Glutamatergic neuron (in vitro differentiated cells): ENCODE measurements around the gene TIMM8B. TPM values are rescaled to one million over a fixed set of nuclear protein-coding genes. Genes with fewer than 3 reads are reported as not detected.

Experiments used
- DNase-seq: peaks from one replicate; pipeline ENCODE4 v3.0.0; 2022
- H3K27ac Mint-ChIP-seq: one replicate; pipeline ENCODE4 v1.8.0; 2020; ENCODE audit warnings: mild to moderate bottlenecking, mixed read lengths, inconsistent platforms; ENCODE audit not compliant: unreplicated experiment
- H3K27me3 Mint-ChIP-seq: one replicate; pipeline ENCODE4 v1.8.0; 2020; ENCODE audit warnings: mild to moderate bottlenecking, moderate library complexity, mixed read lengths, inconsistent platforms; ENCODE audit not compliant: unreplicated experiment
- H3K36me3 Mint-ChIP-seq: one replicate; pipeline ENCODE4 v1.8.0; 2020; ENCODE audit warnings: mild to moderate bottlenecking, mixed read lengths, inconsistent platforms; ENCODE audit not compliant: unreplicated experiment
- H3K4me1 Mint-ChIP-seq: one replicate; pipeline ENCODE4 v1.8.0; 2020; ENCODE audit warnings: mild to moderate bottlenecking, low read depth, mixed read lengths, inconsistent platforms; ENCODE audit not compliant: unreplicated experiment
- H3K4me3 Mint-ChIP-seq: one replicate; pipeline ENCODE4 v1.8.0; 2020; ENCODE audit warnings: mild to moderate bottlenecking, mixed read lengths, inconsistent platforms; ENCODE audit not compliant: unreplicated experiment
- H3K9me3 Mint-ChIP-seq: one replicate; pipeline ENCODE4 v1.8.0; 2020; ENCODE audit warnings: mild to moderate bottlenecking, moderate library complexity, mixed read lengths, inconsistent platforms; ENCODE audit not compliant: unreplicated experiment
- CTCF ChIP-seq: fragments of 200-600 bp; sonication (generic); IDR thresholded peaks from one replicate; pipeline ENCODE4 v1.5.0; 2021; ENCODE audit not compliant: partially characterized antibody, unreplicated experiment
- total RNA-seq: library from RNA; stranded (reverse); fragmentation: NEBNext Ultra II Directional; extraction: Animal tissue kit (Norgen Biotek cat#: 25700); gene quantifications from one replicate; pipeline ENCODE4 v1.2.1, GENCODE V29; 2021; ENCODE audit not compliant: unreplicated experiment

The TIMM8B gene
- total RNA-seq, 1 donor from 2014 or later, result 88.9 TPM

DNA sequence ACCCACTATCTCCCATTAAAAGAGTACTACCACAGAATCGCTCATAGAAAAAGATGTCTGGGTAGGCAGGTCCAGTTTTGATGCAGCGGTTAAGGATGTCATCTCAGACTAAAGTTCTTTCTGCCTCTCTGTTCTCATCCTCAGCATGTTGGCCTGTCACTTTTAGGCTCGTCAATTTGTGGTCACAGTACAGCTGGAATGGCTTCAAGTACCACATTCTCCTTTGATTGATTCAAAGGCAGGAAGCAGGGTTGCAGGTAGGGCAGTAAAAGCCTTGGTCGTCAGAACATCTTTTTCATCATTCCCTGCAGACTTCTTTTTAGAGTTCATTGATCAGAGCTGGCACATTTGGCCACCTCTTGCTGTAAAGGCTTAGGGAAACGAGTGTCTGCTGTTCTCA is 28.8 kb upstream of the TIMM8B start:
- Mint-ChIP-seq H3K27ac (no peak overlapping the region), H3K4me1 (no peaks in the 10 kb centered on the region)
- no peak for TF ChIP-seq CTCF

DNA sequence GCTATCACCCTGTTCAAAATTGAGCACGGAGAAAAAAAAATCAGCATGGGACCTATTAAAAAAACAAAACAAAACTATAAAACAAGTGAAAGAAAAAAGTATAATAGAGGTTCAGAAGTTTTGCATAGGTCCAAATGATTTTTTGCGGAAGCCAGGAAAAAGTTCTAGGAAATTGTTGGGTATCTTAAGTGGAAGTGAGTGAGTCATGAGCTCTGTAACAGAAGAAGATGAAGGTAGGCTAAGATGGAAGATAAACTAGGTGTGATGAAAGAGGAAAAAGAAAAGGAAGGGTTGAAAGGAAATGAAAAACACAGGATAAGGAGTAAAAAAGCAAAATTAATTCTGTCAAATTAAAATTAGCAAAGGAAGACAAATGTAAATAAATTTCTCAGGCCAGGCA is 27.9 kb upstream of the TIMM8B start:
- Mint-ChIP-seq H3K4me3 (no peak overlapping the region), H3K9me3 (no peaks in the 10 kb centered on the region), H3K27ac (no peak overlapping the region), H3K27me3 (no peaks in the 10 kb centered on the region), H3K36me3 (peaks cover 14% of the 10 kb centered on the region), H3K4me1 (no peaks in the 10 kb centered on the region)
- DNase-seq, result no peak
- TF ChIP-seq CTCF, result no peak

More for the DNA sequence above, 28.8 kb upstream of the TIMM8B start:
- Mint-ChIP-seq H3K27me3 (no peaks in the 10 kb centered on the region), H3K9me3 (no peaks in the 10 kb centered on the region), H3K4me3 (no peak overlapping the region), H3K36me3 (peaks cover 13% of the 10 kb centered on the region)
- DNase-seq, result no peak

DNA sequence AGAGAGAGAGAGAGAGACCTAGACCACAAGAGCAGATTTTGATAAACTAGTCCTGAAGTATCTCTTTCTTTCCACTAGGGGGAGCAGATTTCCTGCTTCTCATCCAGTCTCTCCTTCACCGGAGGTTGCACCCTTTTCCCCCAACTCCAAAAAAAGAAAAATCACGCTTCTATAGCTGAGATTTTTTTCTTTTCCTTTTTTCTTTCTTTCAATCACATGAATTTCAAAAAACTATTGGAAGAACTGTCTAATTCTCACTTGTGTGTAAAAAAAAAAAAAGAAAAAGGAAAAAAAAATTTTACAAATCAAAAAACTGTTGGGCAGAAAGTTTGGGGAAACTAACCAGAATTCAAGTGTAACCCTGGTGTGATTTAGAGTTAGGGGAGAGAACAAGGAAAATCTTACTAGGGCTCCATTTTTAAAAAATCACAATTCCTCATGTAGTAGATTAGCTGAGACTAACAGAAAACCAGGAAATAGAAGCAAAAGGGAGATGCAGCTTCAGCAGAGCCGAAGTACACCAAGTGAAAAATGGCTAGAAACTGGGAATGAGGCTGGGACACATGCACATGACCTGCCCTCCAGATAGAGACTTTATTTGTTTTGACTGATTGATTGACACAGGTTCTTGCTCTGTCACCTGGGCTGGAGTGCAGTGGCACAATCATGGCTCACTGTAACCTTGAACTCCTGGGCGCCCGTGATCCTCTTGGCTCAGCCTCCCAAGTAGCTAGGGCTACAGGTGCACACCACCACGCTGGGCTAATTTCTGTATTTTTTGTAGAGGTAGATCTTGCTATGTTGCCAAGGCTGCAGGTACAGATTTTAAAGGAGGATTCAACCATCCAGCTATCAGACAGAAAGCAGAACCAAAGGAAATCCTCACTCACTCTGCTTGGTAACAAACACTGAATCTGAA is 27.2 kb upstream of the TIMM8B start:
- Mint-ChIP-seq H3K4me1 (no peaks in the 10 kb centered on the region), H3K36me3 (peaks cover 14% of the 10 kb centered on the region), H3K27me3 (no peaks in the 10 kb centered on the region), H3K4me3 (no peak overlapping the region), H3K27ac (no peak overlapping the region), H3K9me3 (no peaks in the 10 kb centered on the region)
- DNase-seq, result no peak
- TF ChIP-seq CTCF, result peak; percentile 74

- Mint-ChIP-seq H3K27ac (no peak overlapping the region), H3K4me1 (no peaks in the 10 kb centered on the region), H3K9me3 (no peaks in the 10 kb centered on the region), H3K36me3 (peaks cover 5% of the 10 kb centered on the region), H3K27me3 (no peaks in the 10 kb centered on the region), H3K4me3 (no peak overlapping the region)
- no peak for TF ChIP-seq CTCF
- DNase-seq, result no peak
Observed at GRCh38 chr11:112106070-112106469, 19.5 kb upstream of the TIMM8B start.

DNA sequence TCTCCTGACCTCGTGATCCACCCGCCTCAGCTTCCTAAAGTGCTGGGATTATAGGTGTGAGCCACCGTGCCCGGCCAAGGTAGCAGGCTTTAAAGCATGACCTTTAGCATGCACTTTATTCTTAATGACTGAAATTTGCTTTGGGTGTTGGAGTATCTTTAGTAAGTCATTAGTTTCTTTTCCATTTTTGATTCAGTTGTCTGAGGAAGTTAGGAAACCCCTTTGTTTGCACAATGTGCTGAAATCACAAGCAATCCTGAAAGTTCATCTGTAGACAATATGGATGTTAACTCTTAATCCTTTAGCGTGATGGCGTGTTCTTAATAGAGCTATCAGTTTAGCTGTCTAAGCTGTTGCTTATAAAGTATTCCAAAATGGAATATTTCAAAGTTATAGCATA is 16.9 kb upstream of the TIMM8B start:
- no peaks in the 10 kb centered on the region for H3K4me1 Mint-ChIP-seq
- no peak overlapping the region for H3K4me3 Mint-ChIP-seq
- H3K9me3 Mint-ChIP-seq, result no peaks in the 10 kb centered on the region
- DNase-seq, result no peak
- no peaks in the 10 kb centered on the region for H3K36me3 Mint-ChIP-seq
- H3K27me3 Mint-ChIP-seq, result no peaks in the 10 kb centered on the region
- no peak overlapping the region for H3K27ac Mint-ChIP-seq
- TF ChIP-seq CTCF, result no peak
